T-helper 1 cell treated with Interleukin-12 subunit alpha and Interleukin-12 subunit beta and Interleukin-4 antibody, amounts not matched to agents 30 μg/mL and 1 μg/mL, for 36 hours (primary cell): Measurements from ENCODE around the gene SLC25A28.
A peak's percentile ranks its signal among the peaks of the same experiment; 100 is the strongest.
"Not testable (repeated sequence)": the region's sequence is repeated elsewhere in the genome, so short reads cannot be mapped to it uniquely, and the experiment has no call there.

Experiments used
- H3K27ac Mint-ChIP-seq: one replicate; pipeline ENCODE4 v1.8.0; 2021; ENCODE audit warnings: mild to moderate bottlenecking, mixed read lengths
- H3K27me3 Mint-ChIP-seq: one replicate; pipeline ENCODE4 v1.8.0; 2021; ENCODE audit warnings: low read depth, mixed read lengths
- H3K36me3 Mint-ChIP-seq: one replicate; pipeline ENCODE4 v1.8.0; 2021; ENCODE audit warnings: low read depth, mixed read lengths
- H3K4me1 Mint-ChIP-seq: one replicate; pipeline ENCODE4 v1.8.0; 2021; ENCODE audit warnings: low read depth, mixed read lengths
- H3K4me3 Mint-ChIP-seq: one replicate; pipeline ENCODE4 v1.8.0; 2021; ENCODE audit warnings: mild to moderate bottlenecking, moderate library complexity, mixed read lengths
- H3K9me3 Mint-ChIP-seq: one replicate; pipeline ENCODE4 v1.8.0; 2021; ENCODE audit warnings: mixed read lengths

The SLC25A28 gene

GRCh38 chr10:99647601-99648151 lies 27.4 kb upstream of the SLC25A28 start:
- Mint-ChIP-seq H3K4me3 (no peak overlapping the region), H3K4me1 (no peaks in the 10 kb centered on the region), H3K27ac (no peak overlapping the region), H3K9me3 (no peaks in the 10 kb centered on the region), H3K27me3 (peaks cover 40% of the 10 kb centered on the region), H3K36me3 (no peaks in the 10 kb centered on the region)

- Mint-ChIP-seq H3K27ac (no peak overlapping the region), H3K27me3 (peaks cover 48% of the 10 kb centered on the region)
These were observed 13.6 kb upstream of the SLC25A28 start for GRCh38 chr10:99633832-99634231.

GRCh38 chr10:99631496-99631895 lies 11.3 kb upstream of the SLC25A28 start:
- no peak overlapping the region for H3K27ac Mint-ChIP-seq
- no peaks in the 10 kb centered on the region for H3K36me3 Mint-ChIP-seq
- no peaks in the 10 kb centered on the region for H3K4me1 Mint-ChIP-seq
- H3K27me3 Mint-ChIP-seq: peaks cover 27% of the 10 kb centered on the region
- no peaks in the 10 kb centered on the region for H3K9me3 Mint-ChIP-seq
- H3K4me3 Mint-ChIP-seq: no peak overlapping the region

More at GRCh38 chr10:99633832-99634231, 13.6 kb upstream of the SLC25A28 start:
- Mint-ChIP-seq H3K36me3 (no peaks in the 10 kb centered on the region), H3K4me1 (no peaks in the 10 kb centered on the region), H3K4me3 (no peak overlapping the region), H3K9me3 (no peaks in the 10 kb centered on the region)

- H3K27me3 Mint-ChIP-seq: peaks cover 27% of the 10 kb centered on the region
- H3K4me1 Mint-ChIP-seq: no peaks in the 10 kb centered on the region
- no peaks in the 10 kb centered on the region for H3K9me3 Mint-ChIP-seq
- H3K27ac Mint-ChIP-seq: no peak overlapping the region
- H3K36me3 Mint-ChIP-seq: no peaks in the 10 kb centered on the region
- no peak overlapping the region for H3K4me3 Mint-ChIP-seq
These were observed 10.8 kb upstream of the SLC25A28 start for GRCh38 chr10:99630991-99631390.

- H3K9me3 Mint-ChIP-seq: no peaks in the 10 kb centered on the region
- H3K4me3 Mint-ChIP-seq: no peak overlapping the region
- H3K4me1 Mint-ChIP-seq: no peaks in the 10 kb centered on the region
- peaks cover 31% of the 10 kb centered on the region for H3K27me3 Mint-ChIP-seq
- H3K36me3 Mint-ChIP-seq: no peaks in the 10 kb centered on the region
- no peak overlapping the region for H3K27ac Mint-ChIP-seq
These were observed 10.2 kb upstream of the SLC25A28 start for GRCh38 chr10:99630433-99630832.

GRCh38 chr10:99629625-99629978 lies 9.4 kb upstream of the SLC25A28 start:
- H3K27me3 Mint-ChIP-seq: peaks cover 28% of the 10 kb centered on the region
- no peak overlapping the region for H3K27ac Mint-ChIP-seq
- no peak overlapping the region for H3K4me3 Mint-ChIP-seq
- no peaks in the 10 kb centered on the region for H3K4me1 Mint-ChIP-seq
- no peaks in the 10 kb centered on the region for H3K9me3 Mint-ChIP-seq
- no peaks in the 10 kb centered on the region for H3K36me3 Mint-ChIP-seq

- Mint-ChIP-seq H3K27me3 (peaks cover 23% of the 10 kb centered on the region), H3K27ac (no peak overlapping the region), H3K4me3 (no peak overlapping the region), H3K36me3 (no peaks in the 10 kb centered on the region), H3K4me1 (peaks cover 1% of the 10 kb centered on the region), H3K9me3 (no peaks in the 10 kb centered on the region)
These were observed 8.8 kb upstream of the SLC25A28 start for GRCh38 chr10:99628923-99629624.

GRCh38 chr10:99625124-99625523 lies 4.9 kb upstream of the SLC25A28 start:
- H3K9me3 Mint-ChIP-seq, H3K27ac Mint-ChIP-seq, H3K4me3 Mint-ChIP-seq, H3K27me3 Mint-ChIP-seq, H3K36me3 Mint-ChIP-seq: not testable (repeated sequence)
- H3K4me1 Mint-ChIP-seq: peaks cover 12% of the 10 kb centered on the region

- H3K27ac Mint-ChIP-seq: no peak overlapping the region
- H3K4me1 Mint-ChIP-seq: peaks cover 17% of the 10 kb centered on the region
- H3K27me3 Mint-ChIP-seq: peaks cover 10% of the 10 kb centered on the region
- no peaks in the 10 kb centered on the region for H3K9me3 Mint-ChIP-seq
- peaks cover 5% of the 10 kb centered on the region for H3K36me3 Mint-ChIP-seq
- H3K4me3 Mint-ChIP-seq: peak overlapping the region; percentile 36
These were observed 3.7 kb upstream of the SLC25A28 start for GRCh38 chr10:99623919-99624318.

GRCh38 chr10:99621454-99622251 lies 1.4 kb upstream of the SLC25A28 start:
- H3K4me3 Mint-ChIP-seq: peak overlapping the region; percentile 90
- peaks cover 10% of the 10 kb centered on the region for H3K27me3 Mint-ChIP-seq
- H3K4me1 Mint-ChIP-seq: peaks cover 33% of the 10 kb centered on the region
- peaks cover 13% of the 10 kb centered on the region for H3K36me3 Mint-ChIP-seq
- peak overlapping the region; percentile 96 for H3K27ac Mint-ChIP-seq
- H3K9me3 Mint-ChIP-seq: no peaks in the 10 kb centered on the region

GRCh38 chr10:99620711-99621453 lies 643 bp upstream of the SLC25A28 start:
- Mint-ChIP-seq H3K4me1 (peaks cover 38% of the 10 kb centered on the region), H3K4me3 (peak overlapping the region; percentile 90), H3K36me3 (peaks cover 15% of the 10 kb centered on the region), H3K27me3 (peaks cover 4% of the 10 kb centered on the region), H3K9me3 (no peaks in the 10 kb centered on the region), H3K27ac (peak overlapping the region; percentile 96)

- peak overlapping the region; percentile 85 for H3K27ac Mint-ChIP-seq
- H3K9me3 Mint-ChIP-seq: no peaks in the 10 kb centered on the region
- H3K27me3 Mint-ChIP-seq: no peaks in the 10 kb centered on the region
- H3K36me3 Mint-ChIP-seq: peaks cover 20% of the 10 kb centered on the region
- peaks cover 44% of the 10 kb centered on the region for H3K4me1 Mint-ChIP-seq
- H3K4me3 Mint-ChIP-seq: peak overlapping the region; percentile 91
These were observed 994 bp downstream of the SLC25A28 start for GRCh38 chr10:99619090-99619800.

GRCh38 chr10:99617696-99618095 lies 2.5 kb downstream of the SLC25A28 start:
- H3K36me3 Mint-ChIP-seq: peaks cover 26% of the 10 kb centered on the region
- H3K27me3 Mint-ChIP-seq: no peaks in the 10 kb centered on the region
- no peaks in the 10 kb centered on the region for H3K9me3 Mint-ChIP-seq
- peak overlapping the region; percentile 56 for H3K4me3 Mint-ChIP-seq
- peaks cover 46% of the 10 kb centered on the region for H3K4me1 Mint-ChIP-seq
- H3K27ac Mint-ChIP-seq: peak overlapping the region; percentile 27

- peak overlapping the region; percentile 19 for H3K4me3 Mint-ChIP-seq
- H3K27me3 Mint-ChIP-seq: no peaks in the 10 kb centered on the region
- H3K9me3 Mint-ChIP-seq: no peaks in the 10 kb centered on the region
- H3K27ac Mint-ChIP-seq: peak overlapping the region; percentile 10
- peaks cover 47% of the 10 kb centered on the region for H3K4me1 Mint-ChIP-seq
- H3K36me3 Mint-ChIP-seq: peaks cover 38% of the 10 kb centered on the region
These were observed 4.8 kb downstream of the SLC25A28 start for GRCh38 chr10:99615426-99615825.
